ENCODE results near the gene PRL.

The PRL gene

GRCh38 chr6:22284666-22285065 is 12.2 kb downstream of the PRL start:
- no peak for DNase-seq (ENCODE audit: low read depth)
- TF ChIP-seq, protein P1, sequence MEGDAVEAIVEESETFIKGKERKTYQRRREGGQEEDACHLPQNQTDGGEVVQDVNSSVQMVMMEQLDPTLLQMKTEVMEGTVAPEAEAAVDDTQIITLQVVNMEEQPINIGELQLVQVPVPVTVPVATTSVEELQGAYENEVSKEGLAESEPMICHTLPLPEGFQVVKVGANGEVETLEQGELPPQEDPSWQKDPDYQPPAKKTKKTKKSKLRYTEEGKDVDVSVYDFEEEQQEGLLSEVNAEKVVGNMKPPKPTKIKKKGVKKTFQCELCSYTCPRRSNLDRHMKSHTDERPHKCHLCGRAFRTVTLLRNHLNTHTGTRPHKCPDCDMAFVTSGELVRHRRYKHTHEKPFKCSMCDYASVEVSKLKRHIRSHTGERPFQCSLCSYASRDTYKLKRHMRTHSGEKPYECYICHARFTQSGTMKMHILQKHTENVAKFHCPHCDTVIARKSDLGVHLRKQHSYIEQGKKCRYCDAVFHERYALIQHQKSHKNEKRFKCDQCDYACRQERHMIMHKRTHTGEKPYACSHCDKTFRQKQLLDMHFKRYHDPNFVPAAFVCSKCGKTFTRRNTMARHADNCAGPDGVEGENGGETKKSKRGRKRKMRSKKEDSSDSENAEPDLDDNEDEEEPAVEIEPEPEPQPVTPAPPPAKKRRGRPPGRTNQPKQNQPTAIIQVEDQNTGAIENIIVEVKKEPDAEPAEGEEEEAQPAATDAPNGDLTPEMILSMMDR (conservative IDR thresholded peaks at IDR 0.05; ENCODE audit: control insufficient read depth, insufficient read depth, low read depth, low read length): no peak
- H3K4me3 ChIP-seq (ENCODE audit: control insufficient read depth, low read depth, low read length): no peak overlapping the region

DNA sequence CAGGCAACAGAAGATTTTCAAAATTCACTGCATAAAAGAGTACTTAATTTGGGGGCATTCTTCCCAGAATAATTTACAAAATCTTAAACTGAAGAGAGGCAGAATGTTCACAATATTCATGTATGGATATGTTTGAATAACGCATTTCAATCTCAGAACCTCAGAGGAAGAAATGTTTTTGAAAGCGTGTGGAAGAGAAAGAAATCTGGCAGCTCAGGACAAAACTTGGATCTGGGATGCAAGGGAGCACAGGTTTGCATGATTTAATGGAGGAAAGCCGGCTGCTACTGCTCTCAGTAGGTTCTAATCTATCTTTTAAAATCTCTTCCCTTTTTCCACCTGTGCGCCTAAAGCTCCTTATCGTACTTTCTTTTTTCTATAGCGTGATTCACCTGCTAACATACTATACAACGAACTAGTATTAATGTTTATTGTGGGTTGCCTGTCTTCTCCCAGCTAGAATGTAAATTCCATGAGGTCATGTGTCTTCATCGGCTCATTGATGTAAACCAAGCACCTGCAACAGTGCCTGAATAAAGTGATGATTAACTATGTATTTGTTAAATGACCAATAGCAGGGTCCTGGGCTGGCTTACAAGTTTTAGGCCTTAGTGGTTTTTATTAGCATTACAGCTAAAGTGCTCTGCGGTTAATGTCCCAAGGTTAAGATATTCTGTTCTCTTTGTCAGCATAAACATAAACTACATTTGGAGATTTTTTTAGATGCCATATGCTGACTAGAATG is 15.3 kb downstream of the PRL start:
- DNase-seq (ENCODE audit: low read depth): no peak
- TF ChIP-seq, protein P1 (conservative IDR thresholded peaks at IDR 0.05; ENCODE audit: control insufficient read depth, insufficient read depth, low read depth, low read length): no peak
- no peak overlapping the region for H3K4me3 ChIP-seq (ENCODE audit: control insufficient read depth, low read depth, low read length)

GRCh38 chr6:22279427-22279826 is 17.4 kb downstream of the PRL start:
- H3K4me3 ChIP-seq (ENCODE audit: control insufficient read depth, low read depth, low read length): no peak overlapping the region
- TF ChIP-seq, protein P1 (conservative IDR thresholded peaks at IDR 0.05; ENCODE audit: control insufficient read depth, insufficient read depth, low read depth, low read length): no peak
- DNase-seq (ENCODE audit: low read depth): no peak

DNA sequence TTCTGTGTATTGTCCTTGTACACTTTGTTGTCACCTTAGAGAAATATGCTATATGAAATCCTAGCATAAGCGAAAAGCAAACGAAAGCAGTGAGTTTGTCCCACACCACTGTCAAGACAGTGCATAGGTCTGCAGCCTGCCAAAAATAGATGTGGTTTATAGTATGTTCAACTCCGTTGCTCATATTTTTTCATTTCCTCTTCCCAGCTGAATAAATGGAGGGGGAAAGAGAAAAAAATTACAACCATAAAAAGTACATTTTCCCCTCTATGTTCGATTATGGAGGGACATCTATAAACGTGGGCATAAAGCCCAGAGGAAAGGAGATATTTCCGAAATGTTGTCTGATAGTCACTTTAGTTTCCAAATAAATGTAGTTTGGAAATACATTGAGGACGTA is 25.8 kb downstream of the PRL start:
- H3K4me3 ChIP-seq (ENCODE audit: control insufficient read depth, low read depth, low read length): no peak overlapping the region

DNA sequence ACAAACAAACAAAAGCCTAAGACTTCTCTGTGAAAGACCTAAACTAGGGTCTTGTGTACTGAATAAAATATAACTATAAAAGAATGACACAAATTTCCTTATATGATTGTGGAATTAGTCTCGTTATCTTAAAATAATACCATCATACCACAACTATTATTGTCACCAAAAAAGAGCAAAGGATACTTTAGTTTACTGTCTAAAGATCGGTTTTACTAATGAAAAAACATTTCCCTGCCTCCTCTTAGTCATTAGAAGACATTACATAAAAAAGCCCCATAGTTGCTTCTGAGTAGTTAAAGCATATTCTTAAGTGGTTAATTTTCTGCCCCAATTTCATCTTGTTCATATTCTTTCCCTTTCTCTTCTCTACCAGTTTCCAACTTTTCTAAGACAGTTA is 33.1 kb downstream of the PRL start:
- no peak for DNase-seq (ENCODE audit: low read depth)
- TF ChIP-seq, protein P1 (conservative IDR thresholded peaks at IDR 0.05; ENCODE audit: control insufficient read depth, insufficient read depth, low read depth, low read length): no peak
- no peak overlapping the region for H3K4me3 ChIP-seq (ENCODE audit: control insufficient read depth, low read depth, low read length)

More for the DNA sequence above, 25.8 kb downstream of the PRL start:
- no peak for DNase-seq (ENCODE audit: low read depth)
- TF ChIP-seq, protein P1 (conservative IDR thresholded peaks at IDR 0.05; ENCODE audit: control insufficient read depth, insufficient read depth, low read depth, low read length): no peak

GRCh38 chr6:22254886-22255285 is 42.0 kb downstream of the PRL start:
- no peak for DNase-seq (ENCODE audit: low read depth)
- TF ChIP-seq, protein P1 (conservative IDR thresholded peaks at IDR 0.05; ENCODE audit: control insufficient read depth, insufficient read depth, low read depth, low read length): no peak
- H3K4me3 ChIP-seq (ENCODE audit: control insufficient read depth, low read depth, low read length): no peak overlapping the region

All from fibroblast of mammary gland (primary cell).